Thyroid gland (tissue), 4 donors: Measurements from ENCODE around the gene MRPL41.

Source experiments
- CTCF ChIP-seq, 6 experiments: fragments of 200-600 bp in 3 of 6; fragments of 450-650 bp in 3 of 6; sonication (generic) in 3 of 6; IDR thresholded peaks; one replicate each; pipeline ENCODE4 v1.5.1; 2016 to 2019; ENCODE audit warnings: antibody characterized with exemption in 6 of 6, mild to moderate bottlenecking in 2 of 6, inconsistent platforms in 1 of 6, moderate library complexity in 1 of 6
- POLR2A ChIP-seq, 2 donors: fragments of 450-650 bp; IDR thresholded peaks; one replicate each; pipeline ENCODE4 v1.6.1; 2017; ENCODE audit warnings: antibody characterized with exemption in 2 of 2, mild to moderate bottlenecking in 2 of 2, moderate library complexity in 1 of 2

- TF ChIP-seq CTCF (IDR thresholded peaks at IDR 0.05) (no peak), POLR2A (IDR thresholded peaks at IDR 0.05) (no peak)
Measured at GRCh38 chr9:137564134-137564533, 12.5 kb downstream of the MRPL41 start.
